HG03064 (cell line): ENCODE data around the gene GRAMD1A.
"Not testable (repeated sequence)": the region's sequence is repeated elsewhere in the genome, so short reads cannot be mapped to it uniquely, and the experiment has no call there.

Experiments used
- ATAC-seq: cut with Tn5 transposase; IDR thresholded peaks from one replicate; pipeline ENCODE4 v1.9.1; 2021; ENCODE audit warnings: low read depth; ENCODE audit not compliant: unreplicated experiment

Gene GRAMD1A

DNA sequence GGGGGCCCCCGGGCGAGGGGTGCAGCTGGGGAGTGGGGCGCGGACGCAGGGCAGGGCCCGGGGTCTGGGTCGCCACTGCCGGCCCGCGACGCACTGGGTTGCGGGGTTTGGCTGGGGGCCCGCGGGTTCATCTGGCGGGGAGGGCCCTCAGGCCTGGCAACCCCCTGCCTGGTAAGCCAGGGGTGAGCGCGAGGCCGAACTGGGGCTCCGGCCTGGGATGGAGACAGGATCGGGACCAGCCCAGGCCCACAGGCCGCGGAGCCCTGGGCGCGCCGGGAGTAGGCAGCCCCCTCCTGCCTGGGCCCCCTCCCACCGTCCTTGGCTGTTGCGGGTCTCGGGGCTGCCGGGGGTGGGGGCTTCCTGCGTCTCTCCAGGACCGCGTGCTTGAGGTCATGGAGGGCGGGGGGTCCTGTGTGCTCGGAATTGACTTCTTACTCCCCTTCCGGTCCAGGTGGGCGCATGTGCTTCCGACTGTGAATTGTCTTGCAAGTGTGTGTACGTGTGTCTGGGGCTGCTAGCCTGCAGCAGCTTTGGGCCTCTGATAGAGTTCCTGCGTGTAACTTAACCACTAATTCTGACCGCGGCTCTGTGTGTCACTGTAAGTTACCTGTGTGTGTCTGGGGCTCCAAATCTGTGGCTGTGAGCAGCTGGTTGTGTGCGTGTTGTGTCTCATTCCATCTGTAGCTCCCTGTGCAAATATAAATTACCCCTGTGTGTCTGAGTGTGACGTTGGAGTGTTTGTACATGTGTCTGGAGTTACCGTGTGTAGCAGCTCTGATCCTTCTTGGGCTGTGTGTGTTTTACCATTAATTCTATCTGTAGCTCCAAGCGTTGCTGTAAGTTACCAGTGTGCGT is 751 bp downstream of the GRAMD1A start:
- ATAC-seq, result no peak

DNA sequence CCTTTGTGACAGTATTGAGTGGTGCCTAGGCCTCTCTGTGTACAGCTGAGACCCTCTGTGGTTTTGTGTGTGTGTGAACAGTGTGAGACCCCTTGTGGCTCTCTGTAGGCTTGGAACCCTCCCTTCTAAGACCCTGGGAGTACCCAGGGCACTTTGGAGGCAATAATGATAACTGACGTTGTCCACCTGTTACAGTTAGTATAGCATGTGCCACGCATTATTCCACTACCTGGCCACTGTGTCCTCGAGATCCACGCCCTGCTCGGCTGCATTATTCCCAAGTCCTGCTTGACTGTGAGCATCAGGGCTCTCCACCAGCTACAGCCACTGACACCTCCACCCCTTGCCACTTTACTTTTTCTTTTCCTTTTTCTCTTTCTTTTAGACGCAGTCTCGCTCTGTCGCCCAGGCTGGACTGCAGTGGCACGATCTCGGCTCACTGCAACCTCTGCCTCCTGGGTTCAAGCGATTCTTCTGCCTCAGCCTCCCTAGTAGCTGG is 2.0 kb downstream of the GRAMD1A start:
- no peak for ATAC-seq

DNA sequence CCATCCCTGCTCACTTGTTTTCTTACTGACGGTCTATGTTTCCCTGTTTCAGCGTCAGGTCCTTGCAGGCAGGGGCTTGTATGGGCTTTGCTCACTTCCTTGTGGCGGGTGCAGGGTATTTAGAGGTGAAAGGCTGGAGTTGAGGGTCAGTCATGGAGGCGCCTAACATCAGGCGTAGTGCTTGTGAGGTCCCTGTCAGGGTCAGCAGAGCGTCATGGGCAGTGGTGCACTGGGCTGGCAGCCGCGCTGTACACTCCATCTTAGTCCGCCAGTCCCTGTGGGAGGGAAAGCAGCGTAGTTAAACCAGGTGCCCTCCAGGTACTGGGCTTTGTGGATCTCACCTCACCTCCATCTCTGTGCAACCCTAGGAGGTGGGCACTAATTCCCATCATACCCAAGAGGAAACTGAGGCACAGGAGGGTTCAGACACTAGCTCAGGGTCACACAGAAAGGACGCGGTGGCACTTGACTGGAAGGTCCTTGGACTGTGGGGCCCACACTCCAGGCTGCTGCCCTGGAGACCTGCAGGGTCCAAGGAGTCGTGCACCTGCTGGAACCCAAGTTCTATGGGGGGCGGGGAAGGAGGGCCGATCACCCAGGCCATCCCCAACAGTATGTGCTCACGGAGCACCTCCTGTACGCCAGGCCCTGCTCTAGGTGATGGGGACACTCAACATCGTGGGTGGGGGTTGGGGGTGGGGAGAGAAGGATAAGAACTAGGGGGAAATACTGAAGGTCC is 4.6 kb downstream of the GRAMD1A start:
- no peak for ATAC-seq

DNA sequence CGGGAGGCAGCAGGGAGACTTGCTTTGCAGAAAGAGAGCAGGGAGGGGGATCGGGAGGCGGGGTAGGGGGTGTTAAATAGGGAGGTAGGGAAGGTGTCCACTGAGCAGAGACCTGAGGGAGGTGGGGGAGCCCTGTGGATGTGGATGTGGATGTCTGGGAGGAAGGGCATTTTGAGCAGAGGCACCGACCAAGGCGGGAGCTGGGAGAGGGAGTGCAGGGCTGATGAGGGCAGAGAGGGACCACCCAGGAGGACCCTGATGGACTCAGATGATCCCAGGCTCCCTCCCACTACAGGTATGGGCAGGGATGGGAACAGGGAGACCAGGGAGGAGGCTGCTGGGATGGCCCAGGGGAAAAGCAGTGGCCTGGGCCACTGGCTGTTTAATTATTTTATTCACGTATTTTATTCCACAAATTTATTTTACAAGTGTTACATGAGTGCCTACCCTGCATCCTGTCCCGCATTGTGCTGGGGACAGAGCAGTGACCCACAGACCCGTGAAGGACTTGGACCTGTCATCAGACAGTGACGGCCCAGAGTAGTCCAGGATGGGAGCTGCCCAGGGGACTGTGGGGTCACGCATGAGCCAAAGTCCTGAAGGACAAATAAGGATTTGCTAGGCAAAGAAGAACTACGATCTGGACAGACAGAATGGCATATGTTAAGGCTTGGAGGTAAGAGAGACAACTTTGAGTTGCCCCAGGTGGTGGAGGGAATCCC is 5.3 kb downstream of the GRAMD1A start:
- no peak for ATAC-seq

DNA sequence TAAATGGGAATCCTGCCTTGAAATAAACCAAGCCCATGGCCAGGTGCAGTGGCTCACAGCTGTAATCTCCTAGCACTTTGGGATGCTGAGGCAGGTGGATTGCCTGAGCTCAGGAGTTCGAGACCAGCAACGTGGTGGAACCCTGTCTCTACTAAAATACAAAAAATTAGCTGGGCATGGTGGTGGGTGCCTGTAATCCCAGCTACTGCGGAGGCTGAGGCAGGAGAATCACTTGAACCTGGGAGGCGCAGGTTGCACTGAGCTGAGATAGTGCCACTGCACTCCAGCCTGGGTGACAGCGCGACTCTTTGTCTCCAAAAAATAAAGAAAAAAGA is 5.9 kb downstream of the GRAMD1A start:
- not testable (repeated sequence) for ATAC-seq

DNA sequence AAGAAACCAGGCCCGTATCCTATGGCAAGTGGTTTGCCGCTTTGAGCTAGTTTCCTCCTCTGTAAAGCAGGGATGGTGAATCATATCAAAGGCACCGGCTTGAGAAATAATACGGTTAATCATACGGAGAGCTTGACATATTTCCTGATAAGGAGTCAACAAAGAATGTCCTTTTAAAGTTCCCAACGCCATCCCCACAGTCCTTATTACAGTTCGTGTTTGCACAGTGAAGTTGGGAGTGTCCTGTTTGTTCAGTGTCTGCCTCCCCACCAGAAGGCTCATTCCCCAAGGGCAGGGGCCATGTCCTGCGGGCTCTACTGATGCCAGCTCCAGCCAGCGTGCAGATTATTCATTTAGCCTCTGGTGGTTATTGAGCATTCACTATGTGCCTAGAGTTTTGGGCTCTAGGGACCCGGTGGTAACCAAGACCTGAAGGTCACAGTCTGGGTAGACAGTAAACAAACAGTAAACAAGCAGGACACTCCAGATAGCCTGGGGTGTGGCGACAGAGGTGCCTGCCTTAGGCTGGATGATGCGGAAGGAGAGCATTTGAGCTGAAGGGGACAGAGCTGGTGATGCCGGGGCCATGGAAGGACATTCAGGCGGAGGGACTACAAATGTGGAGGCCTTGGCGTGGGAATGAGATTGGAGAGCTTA is 6.3 kb downstream of the GRAMD1A start:
- ATAC-seq, result no peak

DNA sequence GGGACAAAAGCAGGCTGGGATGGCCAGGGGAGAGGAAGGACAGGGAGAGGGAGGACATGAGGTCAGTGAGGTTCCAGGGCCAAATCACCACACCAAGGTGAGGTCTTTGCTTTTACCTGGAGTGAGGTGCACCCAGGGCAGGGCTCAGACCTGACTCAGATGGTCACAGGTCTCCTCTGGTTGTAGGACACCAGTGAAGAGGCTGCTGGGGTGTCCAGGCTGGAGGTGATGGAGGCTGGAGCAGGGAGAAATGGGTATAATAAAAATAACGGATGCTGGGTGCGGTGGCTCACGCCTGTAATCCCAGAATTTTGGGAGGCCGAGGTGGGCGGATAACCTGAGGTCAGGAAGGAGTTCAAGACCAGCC is 6.9 kb downstream of the GRAMD1A start:
- ATAC-seq, result no peak

DNA sequence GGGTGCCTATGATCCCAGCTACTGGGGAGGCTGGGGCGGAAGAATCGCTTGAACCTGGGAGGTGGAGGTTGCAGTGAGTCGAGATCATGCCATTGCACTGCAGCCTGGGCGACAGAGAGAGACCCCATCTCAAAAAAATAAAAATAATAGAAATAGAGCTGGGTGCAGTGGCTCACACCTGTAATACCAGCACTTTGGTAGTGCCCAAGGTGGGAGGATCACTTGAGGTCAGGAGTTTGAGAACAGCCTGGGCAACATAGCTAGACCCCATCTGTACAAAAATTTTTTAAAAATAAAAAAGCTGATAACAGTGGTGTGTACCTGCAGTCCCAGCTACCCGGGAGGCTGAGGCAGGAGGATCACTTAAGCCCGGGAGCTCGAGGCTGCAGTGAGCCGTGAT is 7.3 kb downstream of the GRAMD1A start:
- not testable (repeated sequence) for ATAC-seq

DNA sequence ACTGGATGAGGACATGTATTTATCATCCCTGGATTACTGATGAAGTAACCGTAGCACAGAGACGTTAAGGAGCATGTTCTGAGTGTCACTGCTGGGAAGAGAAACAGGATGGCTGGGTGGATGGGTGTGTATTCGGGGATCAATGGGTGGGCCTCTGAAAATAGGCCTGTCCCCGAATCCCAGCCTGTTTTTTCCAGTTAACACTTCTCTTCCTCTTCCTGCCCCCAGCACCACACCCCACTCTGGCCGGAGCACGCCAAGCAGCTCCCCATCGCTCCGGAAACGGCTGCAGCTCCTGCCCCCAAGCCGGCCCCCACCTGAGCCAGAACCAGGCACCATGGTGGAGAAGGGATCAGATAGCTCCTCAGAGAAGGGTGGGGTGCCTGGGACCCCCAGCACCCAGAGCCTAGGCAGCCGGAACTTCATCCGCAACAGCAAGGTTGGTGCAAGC is 8.8 kb downstream of the GRAMD1A start:
- ATAC-seq, result no peak

DNA sequence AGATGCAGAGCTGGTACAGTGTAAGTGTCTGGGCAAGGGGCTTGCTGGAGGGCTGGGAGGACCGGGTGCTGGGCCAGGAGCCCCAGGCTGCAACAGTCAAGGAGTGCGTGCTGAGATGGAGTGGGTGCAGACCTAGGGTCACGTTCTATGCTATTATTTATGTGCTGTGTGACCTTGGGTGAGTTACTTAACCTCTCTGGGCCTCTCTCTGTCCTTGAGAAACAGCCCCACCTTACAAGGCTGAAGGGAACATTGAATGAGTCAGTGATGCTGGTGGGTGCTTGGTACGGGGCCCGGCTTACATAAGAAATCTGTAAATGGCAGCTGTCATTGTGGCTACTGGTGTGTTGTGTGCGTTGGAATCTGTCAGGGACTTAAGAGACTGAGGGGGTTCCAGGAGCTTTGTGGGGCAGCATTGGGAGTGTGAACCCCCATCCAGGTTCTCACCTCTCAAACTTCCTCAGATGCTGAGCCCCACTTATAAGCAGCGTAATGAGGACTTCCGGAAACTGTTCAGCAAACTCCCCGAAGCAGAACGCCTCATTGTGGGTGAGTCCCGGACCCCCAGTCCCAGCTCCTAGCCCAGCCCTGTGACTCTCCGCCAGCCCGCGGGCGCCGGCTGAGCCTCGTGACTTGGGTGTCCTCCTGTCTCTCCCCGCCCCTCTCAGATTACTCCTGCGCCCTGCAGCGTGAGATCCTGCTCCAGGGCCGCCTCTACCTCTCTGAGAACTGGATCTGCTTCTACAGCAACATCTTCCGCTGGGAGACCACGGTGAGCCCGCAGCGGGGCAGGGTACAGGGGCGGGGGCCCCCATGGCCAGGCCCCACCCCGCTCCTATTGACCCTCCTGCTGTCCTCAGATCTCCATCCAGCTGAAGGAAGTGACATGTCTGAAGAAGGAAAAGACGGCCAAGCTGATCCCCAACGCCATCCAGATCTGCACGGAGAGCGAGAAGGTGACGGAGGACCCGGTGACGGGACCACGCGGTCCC is 9.6 kb downstream of the GRAMD1A start:
- ATAC-seq, result no peak

DNA sequence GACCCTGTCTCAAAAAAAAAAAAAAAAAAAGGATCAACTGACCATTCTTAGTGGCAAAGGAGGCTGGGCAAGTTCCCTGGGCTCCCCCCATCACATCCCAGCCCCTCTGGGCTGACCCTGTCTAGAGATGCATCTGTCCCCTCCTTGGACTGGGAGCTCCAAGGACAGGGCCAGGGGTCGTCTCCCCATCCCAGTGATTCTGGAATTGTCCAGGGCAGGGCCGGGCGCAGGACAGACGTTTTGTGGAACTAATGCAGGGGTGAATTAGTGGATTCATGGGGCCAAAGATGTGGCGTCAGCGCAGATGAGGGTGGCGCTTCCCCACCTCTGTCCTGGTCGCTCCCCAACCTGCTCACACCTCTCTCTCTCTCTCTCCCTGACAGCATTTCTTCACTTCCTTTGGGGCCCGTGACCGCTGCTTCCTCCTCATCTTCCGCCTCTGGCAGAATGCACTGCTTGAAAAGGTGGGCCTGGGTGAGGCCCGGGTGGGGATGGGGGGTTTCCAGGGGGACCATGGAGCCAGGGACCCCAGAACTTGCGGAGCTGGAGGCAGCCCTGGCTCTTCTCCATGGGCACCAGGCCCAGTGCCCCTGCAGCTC is 11.1 kb downstream of the GRAMD1A start:
- no peak for ATAC-seq

DNA sequence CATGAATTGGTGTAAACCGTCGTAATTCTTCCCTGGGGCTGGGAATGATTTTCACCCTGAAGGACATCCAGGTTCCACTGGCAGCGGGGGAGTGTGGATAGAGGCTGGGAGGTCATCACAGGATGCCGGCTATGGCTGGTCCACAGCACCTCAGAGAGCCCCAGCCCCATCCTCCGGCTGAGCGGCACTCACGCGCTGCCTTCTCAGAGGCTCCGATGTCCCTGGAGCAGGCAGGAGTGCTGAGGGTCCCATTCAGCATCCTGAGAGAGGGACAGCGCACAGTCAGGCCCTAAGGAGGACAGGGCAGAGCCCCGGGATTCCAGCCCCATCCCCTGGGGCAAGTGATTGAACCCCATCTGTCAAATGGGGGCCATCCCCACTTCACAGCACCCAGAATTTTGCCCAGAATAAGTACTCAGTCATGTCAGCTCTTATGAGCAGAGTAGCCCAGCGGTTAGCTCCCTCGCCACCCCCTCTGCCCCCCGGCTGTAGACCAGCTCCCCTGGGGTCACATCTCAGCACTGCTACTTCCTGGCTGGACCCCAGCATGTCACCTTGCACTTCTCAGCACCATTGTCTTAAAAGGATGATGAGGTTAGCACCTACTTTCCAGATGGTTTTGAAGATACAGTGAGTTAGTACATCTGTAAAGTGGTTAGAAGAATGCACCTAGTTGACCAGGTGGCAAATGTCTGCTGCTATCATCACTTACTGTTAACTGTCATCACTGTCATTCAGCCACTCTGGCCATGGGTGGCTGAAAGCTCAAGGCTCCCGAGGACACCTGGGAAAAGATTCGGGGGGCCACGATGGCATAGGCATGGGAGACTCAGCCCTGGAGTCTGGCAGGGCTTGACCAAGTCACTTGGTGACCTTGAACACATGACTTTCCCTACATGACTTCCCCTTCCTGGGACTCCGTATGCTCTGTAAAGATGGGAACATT is 11.9 kb downstream of the GRAMD1A start:
- ATAC-seq, result no peak

DNA sequence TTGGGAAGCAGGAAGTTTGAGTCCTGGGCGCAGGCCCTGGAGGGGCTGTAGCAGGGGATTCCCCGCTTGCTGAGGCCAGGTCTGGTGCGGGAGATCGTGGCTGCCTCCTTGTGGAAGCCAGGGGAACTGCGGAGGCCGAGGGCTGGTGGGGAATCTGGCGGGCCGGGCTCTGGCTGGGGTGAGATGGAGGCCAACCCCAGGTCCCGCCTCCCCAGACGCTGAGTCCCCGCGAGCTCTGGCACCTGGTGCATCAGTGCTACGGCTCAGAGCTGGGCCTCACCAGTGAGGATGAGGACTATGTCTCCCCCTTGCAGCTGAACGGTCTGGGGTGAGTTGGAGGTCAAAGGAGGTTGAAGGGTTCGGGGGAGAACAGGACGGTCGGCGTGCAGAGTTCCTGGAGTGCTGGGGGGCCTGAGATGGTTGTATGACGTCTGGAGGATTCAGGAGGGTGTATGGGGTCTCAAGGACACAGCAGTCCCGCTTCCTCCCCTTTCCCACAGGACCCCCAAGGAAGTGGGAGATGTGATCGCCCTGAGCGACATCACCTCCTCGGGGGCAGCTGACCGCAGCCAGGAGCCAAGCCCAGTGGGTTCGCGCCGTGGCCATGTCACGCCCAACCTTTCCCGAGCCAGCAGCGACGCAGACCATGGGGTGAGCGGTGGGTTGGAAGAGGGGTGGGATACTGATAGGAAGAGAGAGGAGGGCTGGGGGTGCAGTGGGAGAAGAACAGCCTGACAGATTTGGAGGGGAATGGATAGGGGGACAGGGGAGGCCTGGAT is 13.1 kb downstream of the GRAMD1A start:
- ATAC-seq, result no peak

DNA sequence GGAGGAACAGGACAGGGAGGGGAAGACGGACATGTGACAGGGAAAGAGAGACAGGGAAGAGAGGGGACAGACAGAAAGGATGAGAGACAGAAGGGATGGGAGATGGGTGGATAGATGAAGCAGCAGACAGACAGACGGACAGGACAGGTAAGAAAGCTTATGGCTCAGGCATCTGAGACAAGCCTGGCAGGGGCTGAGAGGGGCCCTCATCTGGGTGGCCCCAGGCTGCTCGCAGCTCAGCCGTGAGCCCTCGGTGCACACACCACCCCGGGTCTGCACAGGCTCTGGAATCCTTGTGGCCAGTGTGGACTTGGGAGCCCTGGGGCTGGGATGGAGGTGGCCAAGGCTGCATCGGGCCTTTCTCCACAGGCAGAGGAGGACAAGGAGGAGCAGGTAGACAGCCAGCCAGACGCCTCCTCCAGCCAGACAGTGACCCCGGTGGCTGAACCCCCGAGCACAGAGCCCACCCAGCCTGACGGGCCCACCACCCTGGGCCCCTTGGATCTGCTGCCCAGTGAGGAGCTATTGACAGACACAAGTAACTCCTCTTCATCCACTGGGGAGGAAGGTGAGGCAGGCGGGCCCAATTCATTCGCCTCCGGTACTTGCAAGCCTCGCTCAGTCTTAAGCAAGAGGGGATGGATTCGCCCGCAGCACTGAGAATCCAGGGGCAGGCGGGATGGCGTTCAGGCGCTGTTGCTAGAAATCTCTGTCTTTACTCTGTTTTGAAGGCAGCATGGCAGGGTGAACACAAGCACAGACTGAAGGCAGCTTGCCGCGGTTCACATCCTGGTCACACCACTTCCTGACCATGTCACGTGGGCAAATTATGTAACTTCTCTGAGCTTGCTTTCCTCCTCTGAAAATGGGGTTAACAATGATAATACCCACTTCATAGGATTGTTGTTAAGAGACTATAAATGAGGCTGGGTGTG is 14.0 kb downstream of the GRAMD1A start:
- no peak for ATAC-seq

DNA sequence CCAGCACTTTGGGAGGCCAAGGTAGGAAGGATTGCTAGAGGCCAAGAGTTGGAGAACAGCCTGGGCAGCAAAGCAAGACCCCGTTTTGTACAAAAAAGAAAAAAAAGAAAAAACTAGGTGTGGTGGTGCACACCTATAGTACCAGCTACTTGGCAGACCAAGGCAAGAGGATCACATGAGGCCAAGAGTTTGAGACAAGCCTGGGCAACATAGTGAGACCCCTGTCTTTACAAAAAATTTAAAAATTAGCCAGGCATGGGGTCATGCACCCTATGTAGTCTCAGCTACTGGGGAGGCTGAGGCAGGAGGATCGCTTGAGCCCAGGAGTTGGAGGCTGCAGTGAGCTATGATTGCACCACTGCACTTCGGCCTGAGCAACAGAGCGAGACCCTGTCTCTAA is 14.7 kb downstream of the GRAMD1A start:
- not testable (repeated sequence) for ATAC-seq

DNA sequence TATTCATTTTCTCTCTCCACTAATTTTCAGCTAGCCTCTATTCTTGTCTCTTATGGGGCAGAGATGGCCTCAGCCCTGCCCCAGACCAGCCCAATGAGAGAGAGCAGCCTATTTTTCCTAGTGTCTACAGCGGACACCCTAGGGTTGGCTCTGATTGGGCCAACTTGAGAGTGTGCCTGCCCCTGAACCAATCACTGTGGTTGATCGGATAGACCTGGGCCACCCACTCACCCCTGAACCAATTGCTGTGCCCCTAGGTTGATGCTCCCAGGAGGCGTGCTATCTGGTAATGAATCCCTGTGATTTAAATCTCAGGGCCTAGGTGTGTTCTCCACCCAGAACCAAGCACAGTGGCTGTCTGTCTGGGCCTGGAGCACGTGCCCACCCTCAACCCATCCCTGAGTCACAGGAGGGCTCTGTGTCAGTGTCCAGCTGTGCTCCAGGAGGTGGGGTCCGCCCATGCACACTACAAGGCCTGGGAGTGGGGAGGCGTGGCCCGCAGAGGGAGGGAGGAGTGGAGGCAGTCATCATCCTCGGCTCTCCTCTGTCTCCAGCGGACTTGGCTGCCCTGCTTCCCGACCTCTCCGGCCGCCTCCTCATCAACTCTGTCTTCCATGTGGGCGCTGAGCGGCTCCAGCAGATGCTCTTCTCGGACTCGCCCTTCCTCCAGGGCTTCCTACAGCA is 15.3 kb downstream of the GRAMD1A start:
- ATAC-seq, result no peak
